Parathyroid adenoma (tissue), 2 donors: Measurements from ENCODE around the gene MAPK13.

Experiments
- H2AFZ ChIP-seq: fragments of 300-600 bp; sonication (generic); one replicate; pipeline ENCODE4 v1.7.0; 2017; ENCODE audit warnings: antibody characterized with exemption, mild to moderate bottlenecking
- H3K27ac ChIP-seq: fragments of 300-600 bp; sonication (generic); one replicate; pipeline ENCODE4 v1.7.0; 2017
- H3K27me3 ChIP-seq: fragments of 300-600 bp; sonication (generic); one replicate; pipeline ENCODE4 v1.7.0; 2017; ENCODE audit warnings: low read length; ENCODE audit not compliant: control insufficient read depth, insufficient read depth
- H3K36me3 ChIP-seq: fragments of 300-600 bp; sonication (generic); one replicate; pipeline ENCODE4 v1.7.0; 2017; ENCODE audit warnings: low read length; ENCODE audit not compliant: control insufficient read depth, insufficient read depth
- H3K4me1 ChIP-seq: fragments of 300-600 bp; sonication (generic); one replicate; pipeline ENCODE4 v1.7.0; 2017; ENCODE audit warnings: control low read depth
- H3K4me2 ChIP-seq: fragments of 300-600 bp; sonication (generic); one replicate; pipeline ENCODE4 v1.7.0; 2017; ENCODE audit warnings: low read length
- H3K4me3 ChIP-seq: fragments of 300-600 bp; sonication (generic); one replicate; pipeline ENCODE4 v1.7.0; 2017; ENCODE audit warnings: low read depth, low read length
- H3K79me2 ChIP-seq: fragments of 300-600 bp; sonication (generic); one replicate; pipeline ENCODE4 v1.7.0; 2017; ENCODE audit warnings: control low read depth
- H3K9ac ChIP-seq: fragments of 300-600 bp; sonication (generic); one replicate; pipeline ENCODE4 v1.7.0; 2017; ENCODE audit warnings: mild to moderate bottlenecking
- H3K9me3 ChIP-seq: fragments of 300-600 bp; sonication (generic); one replicate; pipeline ENCODE4 v1.7.0; 2017; ENCODE audit warnings: low read length; ENCODE audit not compliant: control insufficient read depth
- TF ChIP-seq, protein P1 (sequence below): fragments of 300-600 bp; sonication (generic); IDR thresholded peaks from one replicate; pipeline ENCODE4 v1.7.0; 2017; ENCODE audit warnings: antibody characterized with exemption, mild to moderate bottlenecking
- donor health status: primary hyperparathyroidism.

The MAPK13 gene

DNA sequence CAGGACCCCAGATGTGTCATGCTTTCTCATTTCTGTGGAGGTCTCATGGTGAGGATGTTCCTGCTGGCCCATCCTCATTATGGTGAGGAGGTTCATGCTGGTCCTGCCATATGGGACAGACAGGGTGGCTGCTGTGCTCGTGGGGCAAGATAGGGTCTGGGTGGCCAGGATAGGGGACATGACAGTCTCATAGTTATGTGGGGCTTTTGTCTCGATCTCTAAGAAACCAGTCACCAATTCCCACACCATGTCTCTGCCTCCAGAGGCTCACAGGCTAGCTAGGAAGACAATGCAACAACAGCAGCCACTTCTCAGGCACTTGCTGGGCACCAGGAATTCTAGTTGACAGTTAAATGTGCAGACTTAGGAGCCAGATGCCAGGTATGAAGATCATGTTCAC is 4.2 kb upstream of the MAPK13 start:
- Histone ChIP-seq H3K79me2 (no peaks in the 10 kb centered on the region), H3K4me2 (no peak overlapping the region), H3K9ac (no peak overlapping the region), H3K27me3 (no peaks in the 10 kb centered on the region), H3K27ac (no peak overlapping the region), H3K9me3 (no peaks in the 10 kb centered on the region), H2AFZ (no peak overlapping the region), H3K4me3 (no peak overlapping the region), H3K36me3 (no peaks in the 10 kb centered on the region), H3K4me1 (peaks cover 33% of the 10 kb centered on the region)
- TF ChIP-seq, protein P1, sequence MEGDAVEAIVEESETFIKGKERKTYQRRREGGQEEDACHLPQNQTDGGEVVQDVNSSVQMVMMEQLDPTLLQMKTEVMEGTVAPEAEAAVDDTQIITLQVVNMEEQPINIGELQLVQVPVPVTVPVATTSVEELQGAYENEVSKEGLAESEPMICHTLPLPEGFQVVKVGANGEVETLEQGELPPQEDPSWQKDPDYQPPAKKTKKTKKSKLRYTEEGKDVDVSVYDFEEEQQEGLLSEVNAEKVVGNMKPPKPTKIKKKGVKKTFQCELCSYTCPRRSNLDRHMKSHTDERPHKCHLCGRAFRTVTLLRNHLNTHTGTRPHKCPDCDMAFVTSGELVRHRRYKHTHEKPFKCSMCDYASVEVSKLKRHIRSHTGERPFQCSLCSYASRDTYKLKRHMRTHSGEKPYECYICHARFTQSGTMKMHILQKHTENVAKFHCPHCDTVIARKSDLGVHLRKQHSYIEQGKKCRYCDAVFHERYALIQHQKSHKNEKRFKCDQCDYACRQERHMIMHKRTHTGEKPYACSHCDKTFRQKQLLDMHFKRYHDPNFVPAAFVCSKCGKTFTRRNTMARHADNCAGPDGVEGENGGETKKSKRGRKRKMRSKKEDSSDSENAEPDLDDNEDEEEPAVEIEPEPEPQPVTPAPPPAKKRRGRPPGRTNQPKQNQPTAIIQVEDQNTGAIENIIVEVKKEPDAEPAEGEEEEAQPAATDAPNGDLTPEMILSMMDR, result no peak

- Histone ChIP-seq H2AFZ (no peak overlapping the region), H3K27me3 (no peaks in the 10 kb centered on the region), H3K4me3 (no peak overlapping the region), H3K27ac (no peak overlapping the region), H3K36me3 (no peaks in the 10 kb centered on the region), H3K4me2 (no peak overlapping the region), H3K9ac (no peak overlapping the region), H3K4me1 (peaks cover 27% of the 10 kb centered on the region), H3K9me3 (no peaks in the 10 kb centered on the region), H3K79me2 (no peaks in the 10 kb centered on the region)
- TF ChIP-seq, protein P1, result no peak
These were observed 3.5 kb upstream of the MAPK13 start for GRCh38 chr6:36126553-36127458.

DNA sequence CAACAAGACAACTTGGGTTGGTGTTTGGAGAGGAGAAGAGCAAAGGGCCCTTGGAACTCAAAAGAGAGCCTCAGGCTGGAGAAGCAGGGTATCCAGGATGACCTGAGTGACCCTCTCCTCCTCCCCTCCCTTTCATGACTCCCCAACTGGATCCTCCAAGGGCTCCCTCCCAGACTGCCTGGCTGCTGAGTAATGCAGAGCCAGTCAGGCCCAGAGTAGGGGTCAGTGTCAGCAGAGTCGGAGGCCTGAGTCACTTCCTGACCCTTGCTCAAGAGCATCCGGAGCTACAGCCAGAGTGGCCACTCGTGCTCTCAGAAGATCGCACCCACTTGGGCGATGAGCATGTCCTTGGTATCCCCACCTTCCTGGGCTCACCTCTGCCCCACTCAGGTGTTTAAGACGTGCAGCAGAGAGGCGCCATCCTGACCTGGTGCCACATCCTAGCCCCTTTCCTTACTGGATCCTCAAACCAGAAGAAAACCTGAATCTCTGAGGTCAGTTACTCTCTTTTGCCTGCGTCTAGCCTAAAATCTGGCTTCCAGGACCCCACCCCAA is 2.8 kb upstream of the MAPK13 start:
- TF ChIP-seq, protein P1, result no peak
- H3K4me2 ChIP-seq, result no peak overlapping the region
- no peaks in the 10 kb centered on the region for H3K9me3 ChIP-seq
- H3K36me3 ChIP-seq, result no peaks in the 10 kb centered on the region
- H3K79me2 ChIP-seq, result no peaks in the 10 kb centered on the region
- no peak overlapping the region for H3K9ac ChIP-seq
- H3K27ac ChIP-seq, result no peak overlapping the region
- H2AFZ ChIP-seq, result no peak overlapping the region
- no peak overlapping the region for H3K4me3 ChIP-seq
- no peaks in the 10 kb centered on the region for H3K27me3 ChIP-seq
- H3K4me1 ChIP-seq, result peaks cover 27% of the 10 kb centered on the region

- peaks cover under 1% of the 10 kb centered on the region for H3K79me2 ChIP-seq
- no peak overlapping the region for H3K27ac ChIP-seq
- no peak overlapping the region for H3K4me3 ChIP-seq
- H3K4me2 ChIP-seq, result no peak overlapping the region
- H3K36me3 ChIP-seq, result no peaks in the 10 kb centered on the region
- no peak overlapping the region for H2AFZ ChIP-seq
- no peaks in the 10 kb centered on the region for H3K27me3 ChIP-seq
- H3K9me3 ChIP-seq, result no peaks in the 10 kb centered on the region
- no peak overlapping the region for H3K9ac ChIP-seq
- peaks cover 25% of the 10 kb centered on the region for H3K4me1 ChIP-seq
- TF ChIP-seq, protein P1, result no peak
These were observed 2.2 kb upstream of the MAPK13 start for GRCh38 chr6:36128073-36128472.
